Activated T-helper 17 cell treated with anti-CD3 and anti-CD28 coated beads, Interleukin-2, amount 50 U/mL, for 72 hours (primary cell): ENCODE measurements around the gene OR9G4. TPM values are rescaled to one million over a fixed set of nuclear protein-coding genes. Genes with fewer than 3 reads are reported as not detected.

Source experiments
- ATAC-seq: fragments of 150-1000 bp; cut with Tn5 transposase; replicated peaks from 2 replicates; pipeline ENCODE4 v1.10.0; 2021; ENCODE audit warnings: mild to moderate bottlenecking, moderate library complexity
- H3K27ac Mint-ChIP-seq: one replicate; pipeline ENCODE4 v1.8.0; 2022; ENCODE audit warnings: mixed read lengths
- H3K27me3 Mint-ChIP-seq: one replicate; pipeline ENCODE4 v1.8.0; 2022; ENCODE audit warnings: mixed read lengths
- H3K36me3 Mint-ChIP-seq: one replicate; pipeline ENCODE4 v1.8.0; 2022; ENCODE audit warnings: low read depth, mild to moderate bottlenecking, mixed read lengths
- H3K4me1 Mint-ChIP-seq: one replicate; pipeline ENCODE4 v1.8.0; 2022; ENCODE audit warnings: mixed read lengths
- H3K4me3 Mint-ChIP-seq: one replicate; pipeline ENCODE4 v1.8.0; 2022; ENCODE audit warnings: mild to moderate bottlenecking, mixed read lengths
- H3K9me3 Mint-ChIP-seq: one replicate; pipeline ENCODE4 v1.8.0; 2022; ENCODE audit warnings: mixed read lengths
- total RNA-seq, 2 donors: library from RNA; stranded (reverse); gene quantifications; one replicate each; pipeline ENCODE4 v1.2.3, GENCODE V29; 2022

OR9G4 gene
- total RNA-seq, 2 donors from 2014 or later, result not detected

DNA sequence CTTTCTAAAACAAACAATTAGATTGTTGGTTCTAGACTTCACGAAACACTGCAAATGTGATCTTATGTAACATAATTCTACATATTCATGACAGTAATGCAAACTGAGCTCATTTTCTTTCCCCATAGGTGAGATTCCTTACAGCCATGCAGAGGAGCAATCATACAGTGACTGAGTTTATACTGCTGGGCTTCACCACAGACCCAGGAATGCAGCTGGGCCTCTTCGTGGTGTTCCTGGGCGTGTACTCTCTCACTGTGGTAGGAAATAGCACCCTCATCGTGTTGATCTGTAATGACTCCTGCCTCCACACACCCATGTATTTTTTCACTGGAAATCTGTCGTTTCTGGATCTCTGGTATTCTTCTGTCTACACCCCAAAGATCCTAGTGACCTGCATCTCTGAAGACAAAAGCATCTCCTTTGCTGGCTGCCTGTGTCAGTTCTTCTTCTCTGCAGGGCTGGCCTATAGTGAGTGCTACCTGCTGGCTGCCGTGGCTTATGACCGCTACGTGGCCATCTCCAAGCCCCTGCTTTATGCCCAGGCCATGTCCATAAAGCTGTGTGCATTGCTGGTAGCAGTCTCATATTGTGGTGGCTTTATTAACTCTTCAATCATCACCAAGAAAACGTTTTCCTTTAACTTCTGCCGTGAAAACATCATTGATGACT is 48.1 kb downstream of the OR9G4 start:
- Mint-ChIP-seq H3K27me3 (no peaks in the 10 kb centered on the region), H3K27ac (no peak overlapping the region), H3K4me1 (no peaks in the 10 kb centered on the region), H3K36me3 (no peaks in the 10 kb centered on the region), H3K4me3 (no peak overlapping the region), H3K9me3 (peaks cover 23% of the 10 kb centered on the region)
- no peak for ATAC-seq

DNA sequence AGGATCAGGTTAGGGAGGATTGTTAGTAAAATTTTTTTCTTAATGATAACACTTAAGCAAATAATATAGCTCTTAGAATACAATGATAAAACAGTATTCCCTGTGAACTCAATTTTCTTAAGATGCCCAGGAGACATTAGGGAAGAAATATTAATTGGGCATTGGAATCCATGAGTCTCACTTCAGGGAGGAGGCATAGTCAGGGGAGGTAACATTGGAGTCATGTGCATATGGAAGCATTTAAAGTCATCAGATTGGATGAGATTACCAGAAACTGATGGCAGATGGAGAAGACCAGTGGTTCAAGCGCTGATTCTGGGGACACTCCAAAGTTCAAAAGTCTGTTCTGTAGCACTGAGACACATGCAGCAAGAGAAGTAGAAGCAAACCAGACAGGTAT is 49.7 kb downstream of the OR9G4 start, which contains the start of gene OR9G1:
Gene OR9G1, plus strand, starts transcription at position 301 of the 400 bp plus-strand sequence. CDS start 1,293 bp downstream, outside the sequence.
- no peaks in the 10 kb centered on the region for H3K36me3 Mint-ChIP-seq
- H3K9me3 Mint-ChIP-seq, result peaks cover 26% of the 10 kb centered on the region
- no peak for ATAC-seq
- no peak within 1 kb of the TSS for H3K27ac Mint-ChIP-seq
- H3K4me3 Mint-ChIP-seq, result no peak within 1 kb of the TSS
- no peaks in the 10 kb centered on the region for H3K27me3 Mint-ChIP-seq
- H3K4me1 Mint-ChIP-seq, result no peaks in the 10 kb centered on the region

DNA sequence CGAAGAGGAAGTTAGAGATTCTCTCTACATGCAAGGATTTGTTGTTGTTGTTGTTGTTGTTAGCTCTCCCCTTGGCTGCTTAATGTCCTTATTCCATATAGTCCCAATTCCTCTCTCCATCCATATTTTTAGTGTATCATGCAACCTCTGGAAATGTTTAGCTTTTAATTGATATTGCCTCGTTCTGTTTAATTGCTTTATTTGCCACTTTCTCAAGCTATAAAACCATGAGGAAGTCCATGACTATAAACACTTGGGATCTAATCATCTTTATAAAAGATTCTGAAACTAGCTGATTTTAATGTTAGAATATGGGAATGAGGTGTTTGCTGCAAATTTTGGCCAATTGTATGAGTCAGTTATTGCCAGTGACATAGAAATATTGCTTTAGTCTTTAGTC is 55.1 kb downstream of the OR9G4 start:
- Mint-ChIP-seq H3K36me3 (no peaks in the 10 kb centered on the region), H3K4me3 (no peak overlapping the region), H3K27me3 (no peaks in the 10 kb centered on the region), H3K9me3 (peaks cover 15% of the 10 kb centered on the region), H3K4me1 (no peaks in the 10 kb centered on the region), H3K27ac (no peak overlapping the region)
- ATAC-seq, result no peak

Other genes with a start within 250 kb of the OR9G4 start
- not detected for gene OR5M11, start 205.4 kb downstream of the OR9G4 start, total RNA-seq
- gene OR5M10, start 171.0 kb downstream of the OR9G4 start, total RNA-seq, result not detected
- gene OR5M1, start 133.8 kb downstream of the OR9G4 start, total RNA-seq, result not detected
- not detected for gene OR5AP2, start 106.3 kb downstream of the OR9G4 start, total RNA-seq
- gene OR5AR1, start 85.0 kb downstream of the OR9G4 start, total RNA-seq, result not detected
- gene OR9G1, start 49.6 kb downstream of the OR9G4 start, total RNA-seq, result not detected
- not detected for gene OR5AK2, start 240.2 kb upstream of the OR9G4 start, total RNA-seq